GM18861 (cell line): Measurements from ENCODE around the gene SPTLC1.

Experiments used
- ATAC-seq: cut with Tn5 transposase; IDR thresholded peaks from one replicate; pipeline ENCODE4 v1.9.1; 2021; ENCODE audit not compliant: unreplicated experiment

SPTLC1 gene

DNA sequence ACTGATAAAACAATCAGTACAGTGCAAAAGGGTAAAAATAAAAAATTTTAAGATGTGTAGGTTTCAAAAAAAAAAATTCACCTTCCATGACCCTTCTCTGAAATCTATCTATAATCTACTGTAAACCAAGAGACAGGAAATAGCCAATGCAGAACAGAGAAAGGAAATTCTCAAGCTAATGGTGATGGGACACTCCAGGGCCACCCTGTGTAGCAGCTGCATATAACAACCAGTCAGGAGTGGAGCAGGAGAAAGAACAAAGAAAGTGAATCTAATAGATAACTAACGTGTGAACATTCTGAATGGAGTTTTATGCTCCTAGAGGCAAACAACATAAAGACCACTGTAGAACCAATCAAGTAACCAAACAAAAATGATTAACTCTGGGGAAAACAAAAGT lies 16.6 kb downstream of the SPTLC1 start:
- ATAC-seq, result no peak

DNA sequence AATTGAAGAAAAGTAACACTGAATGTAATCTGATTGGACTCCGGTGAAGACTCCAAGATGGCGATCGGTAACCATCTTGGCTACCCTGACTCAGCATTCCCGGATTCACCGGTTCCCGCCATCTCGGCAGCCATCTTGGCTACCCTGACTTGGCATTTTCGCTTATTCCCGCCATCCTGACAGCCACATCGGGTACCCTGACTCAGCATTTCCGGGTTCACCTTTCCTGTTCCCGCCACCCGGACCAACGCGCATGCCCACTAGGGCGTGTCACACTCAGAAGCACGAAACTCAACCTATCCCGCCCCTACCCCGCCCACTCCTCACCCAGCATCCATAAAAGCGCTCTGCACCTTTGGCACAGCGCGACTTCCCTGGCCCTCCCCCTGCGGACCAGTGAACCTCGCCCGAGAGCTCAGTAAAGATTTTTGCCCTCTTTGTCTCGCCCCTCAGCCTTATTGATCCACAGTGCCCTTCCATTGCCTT lies 17.2 kb downstream of the SPTLC1 start:
- ATAC-seq, result no peak

- no peak for ATAC-seq
Measured at GRCh38 chr9:92095236-92095635, 20.0 kb downstream of the SPTLC1 start.

DNA sequence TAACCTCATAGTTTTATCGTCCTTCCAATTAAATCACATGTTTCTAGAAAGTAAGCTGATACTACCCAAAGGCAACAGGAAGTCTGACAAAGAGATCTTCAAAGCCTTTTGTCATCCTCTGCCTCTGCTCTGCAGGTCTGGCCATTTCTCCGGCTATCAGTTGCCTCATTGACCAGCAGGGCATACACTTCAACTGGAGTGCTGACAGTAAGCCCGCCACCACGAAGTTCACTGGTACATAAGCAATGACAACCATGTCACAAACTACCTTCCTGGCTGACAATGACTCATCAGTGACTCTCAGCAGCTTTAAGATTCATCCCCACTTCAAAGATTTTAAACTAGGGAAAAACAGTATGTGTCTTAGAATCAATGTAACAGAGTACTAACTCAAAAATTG lies 20.6 kb downstream of the SPTLC1 start:
- ATAC-seq, result no peak

- no peak for ATAC-seq
Measured at GRCh38 chr9:92077888-92078287, 37.3 kb downstream of the SPTLC1 start.

DNA sequence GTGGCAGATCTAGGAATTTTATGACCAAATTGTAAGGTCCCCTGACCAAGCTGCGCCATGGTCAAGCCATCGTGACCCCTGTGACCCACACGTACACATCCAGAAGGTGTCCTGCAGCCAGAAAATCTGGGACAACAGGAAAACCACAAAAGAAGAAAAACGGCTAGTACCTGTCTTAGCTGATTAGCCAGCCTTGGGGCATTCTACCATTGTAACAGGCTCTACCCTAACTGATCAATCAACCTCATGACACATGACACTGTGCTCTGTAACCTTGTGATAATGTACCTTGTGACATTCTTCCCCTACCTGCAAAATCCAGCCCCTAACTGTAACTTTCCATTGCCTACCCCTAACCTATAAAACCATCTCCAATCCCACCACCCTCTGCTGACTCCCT lies 43.6 kb downstream of the SPTLC1 start:
- ATAC-seq, result no peak

DNA sequence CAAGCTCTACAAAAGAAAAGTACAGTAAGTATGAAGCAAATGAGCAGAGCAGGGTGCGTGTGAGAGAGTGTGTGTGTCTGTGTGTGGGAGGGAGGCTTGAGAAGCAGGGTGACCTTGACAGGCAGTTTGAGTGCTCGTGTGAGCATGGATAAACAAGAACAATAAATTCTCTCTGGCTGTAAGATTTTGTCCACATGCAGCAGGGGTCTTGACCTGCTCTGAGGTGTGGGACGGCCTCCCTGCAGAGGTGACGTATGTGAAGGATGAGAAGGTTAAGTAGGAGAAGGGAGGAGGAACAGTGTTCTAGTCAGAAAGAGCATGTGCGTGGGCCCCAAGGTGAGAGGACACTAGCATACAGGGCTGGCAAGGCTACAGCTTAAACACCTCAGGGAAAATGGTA lies 49.0 kb downstream of the SPTLC1 start:
- no peak for ATAC-seq

GRCh38 chr9:92064711-92065110 lies 50.5 kb downstream of the SPTLC1 start:
- no peak for ATAC-seq

GRCh38 chr9:92061184-92061583 lies 54.0 kb downstream of the SPTLC1 start:
- ATAC-seq, result no peak

DNA sequence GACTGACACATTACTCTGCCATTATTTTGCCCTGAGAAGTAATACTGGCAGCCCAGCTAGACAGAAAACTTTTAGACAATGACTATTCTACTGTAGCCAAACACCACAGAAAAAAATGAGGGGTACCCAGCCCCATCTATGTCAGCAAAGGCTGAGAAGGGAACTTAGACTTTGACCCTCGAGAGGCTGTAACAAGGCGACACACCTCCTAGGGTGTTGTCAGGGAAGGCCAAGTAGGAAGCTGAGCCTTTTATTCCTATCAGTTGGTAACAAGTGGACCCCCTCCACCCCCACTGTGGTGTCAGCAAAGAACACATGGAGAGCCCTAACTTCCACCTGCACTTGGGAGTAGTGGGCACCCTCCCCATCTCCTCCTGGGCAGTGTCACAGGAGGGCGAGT lies 55.6 kb downstream of the SPTLC1 start:
- no peak for ATAC-seq

GRCh38 chr9:92058723-92059444 lies 56.3 kb downstream of the SPTLC1 start:
- no peak for ATAC-seq

GRCh38 chr9:92058026-92058425 lies 57.2 kb downstream of the SPTLC1 start:
- ATAC-seq, result no peak

- no peak for ATAC-seq
Measured at GRCh38 chr9:92057226-92057625, 58.0 kb downstream of the SPTLC1 start.

DNA sequence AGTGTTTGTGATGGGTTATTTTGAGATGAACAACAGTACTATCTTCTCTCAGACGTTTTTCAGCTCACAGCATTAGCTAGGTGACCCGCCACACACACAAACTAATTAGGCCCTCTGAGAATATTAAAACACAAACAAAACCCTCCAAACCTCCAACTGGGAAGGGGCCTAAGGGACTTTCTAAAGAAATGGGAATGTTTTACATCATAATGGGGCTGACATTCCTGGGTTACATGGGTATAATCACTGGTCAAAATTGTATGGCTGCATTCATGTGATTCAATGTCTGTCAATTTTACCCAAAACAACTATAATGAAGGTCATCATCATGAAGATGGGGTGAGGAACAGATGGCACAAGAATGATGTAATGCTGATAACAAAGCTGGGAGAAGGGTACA lies 59.6 kb downstream of the SPTLC1 start:
- no peak for ATAC-seq

GRCh38 chr9:92048924-92049625 lies 66.1 kb downstream of the SPTLC1 start:
- no peak for ATAC-seq

- ATAC-seq, result no peak
Measured at GRCh38 chr9:92047500-92047899, 67.7 kb downstream of the SPTLC1 start.

DNA sequence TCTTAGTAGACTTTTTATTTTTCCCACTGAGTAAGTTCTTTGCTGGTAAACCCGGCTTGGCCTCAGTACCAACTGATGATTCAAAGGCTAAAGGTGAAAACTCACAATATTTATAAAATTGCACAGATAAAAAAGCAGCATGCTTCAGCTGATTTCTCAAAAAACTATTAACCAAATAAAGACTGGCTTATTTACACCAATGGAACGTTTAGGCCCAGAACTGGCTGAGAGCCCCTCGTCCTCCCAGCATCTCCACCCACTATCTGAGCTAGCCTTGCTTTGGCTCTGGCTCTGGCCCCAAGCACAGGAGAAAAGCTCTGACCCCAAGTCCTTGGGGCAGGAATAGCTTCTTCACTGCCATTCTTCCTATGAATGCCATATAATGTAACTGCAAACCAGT lies 68.5 kb downstream of the SPTLC1 start:
- ATAC-seq, result no peak

DNA sequence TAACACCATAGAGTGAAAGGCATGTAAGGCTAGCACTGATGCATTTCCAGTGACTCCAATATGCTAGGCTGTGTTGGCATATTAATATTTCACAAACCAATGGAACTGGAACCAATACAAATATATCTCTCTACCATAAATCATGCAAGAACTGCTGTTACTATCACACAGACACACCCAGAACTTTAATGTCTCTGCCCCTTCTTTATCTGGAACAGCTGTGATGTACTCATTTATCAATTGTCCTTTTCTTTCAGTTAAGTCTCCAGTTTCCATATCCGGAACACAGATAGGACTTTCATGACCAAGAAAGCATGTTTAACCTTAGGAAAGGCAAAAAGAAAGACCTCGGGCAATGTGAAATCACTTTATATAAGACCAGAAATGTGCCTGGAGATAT lies 70.3 kb downstream of the SPTLC1 start:
- no peak for ATAC-seq

DNA sequence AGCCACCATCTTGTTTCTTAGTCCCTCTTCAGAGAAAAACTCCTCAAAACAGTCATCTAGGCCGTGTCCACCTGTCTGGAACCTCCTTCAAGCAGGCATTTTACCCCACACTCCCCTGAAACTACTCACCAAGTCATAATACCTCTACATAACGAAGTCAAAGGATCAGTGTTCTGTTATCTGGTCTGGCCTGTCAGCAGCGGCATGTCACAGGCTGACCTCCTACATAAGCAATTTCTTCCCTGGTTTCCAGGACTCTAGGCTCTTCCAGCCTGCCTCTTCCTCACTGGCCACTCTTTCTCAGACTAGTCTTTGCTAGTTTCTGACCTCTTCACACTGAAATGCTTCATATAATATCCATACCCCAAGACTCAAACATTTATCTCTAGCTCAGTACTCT lies 72.2 kb downstream of the SPTLC1 start:
- no peak for ATAC-seq

GRCh38 chr9:92042260-92042659 lies 73.0 kb downstream of the SPTLC1 start:
- ATAC-seq, result no peak

GRCh38 chr9:92036756-92037155 lies 78.5 kb downstream of the SPTLC1 start:
- no peak for ATAC-seq

DNA sequence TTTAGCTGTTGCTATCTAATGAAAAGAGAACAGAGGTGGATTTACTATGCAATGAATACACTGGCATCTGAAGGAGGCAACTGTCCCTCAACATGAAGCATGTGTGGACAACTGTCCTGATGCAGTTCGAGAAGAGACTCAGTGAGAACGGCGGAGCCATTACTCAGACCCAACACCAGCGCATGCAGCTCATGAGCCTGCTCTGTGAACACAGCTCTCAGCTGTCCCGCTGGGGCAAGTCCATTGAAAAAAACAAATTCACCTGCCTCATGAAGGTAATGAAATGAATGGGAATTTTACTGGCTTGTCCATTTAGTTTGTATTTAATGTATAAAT lies 78.8 kb downstream of the SPTLC1 start:
- ATAC-seq, result no peak
